Memory B cell (primary cell): ENCODE results near the gene PC.

Experiments used
- ATAC-seq: fragments of 150-1000 bp; cut with Tn5 transposase; 2 replicates; pipeline ENCODE4 v1.10.0; 2021; ENCODE audit warnings: low read depth, mild to moderate bottlenecking, moderate library complexity
- DNase-seq, 2 donors: peaks; one replicate each; pipeline ENCODE4 v3.0.0; 2022; ENCODE audit warnings: low spot score in 2 of 2
- H3K27ac Mint-ChIP-seq: one replicate; pipeline ENCODE4 v1.8.0; 2022; ENCODE audit warnings: mild to moderate bottlenecking, moderate library complexity, mixed read lengths
- H3K27me3 Mint-ChIP-seq: one replicate; pipeline ENCODE4 v1.8.0; 2022; ENCODE audit warnings: mixed read lengths
- H3K36me3 Mint-ChIP-seq: one replicate; pipeline ENCODE4 v1.8.0; 2022; ENCODE audit warnings: mild to moderate bottlenecking, mixed read lengths
- H3K4me1 Mint-ChIP-seq: one replicate; pipeline ENCODE4 v1.8.0; 2022; ENCODE audit warnings: mixed read lengths
- H3K4me3 Mint-ChIP-seq: one replicate; pipeline ENCODE4 v1.8.0; 2022; ENCODE audit warnings: mild to moderate bottlenecking, moderate library complexity, mixed read lengths
- H3K9me3 Mint-ChIP-seq: one replicate; pipeline ENCODE4 v1.8.0; 2022; ENCODE audit warnings: mixed read lengths

Gene PC

GRCh38 chr11:66920978-66921784 lies 37.0 kb downstream of the PC start:
- peaks cover 2% of the 10 kb centered on the region for H3K36me3 Mint-ChIP-seq
- peaks cover 6% of the 10 kb centered on the region for H3K9me3 Mint-ChIP-seq
- ATAC-seq (no peak), DNase-seq (no peak)
- peaks cover 13% of the 10 kb centered on the region for H3K27me3 Mint-ChIP-seq
- H3K4me1 Mint-ChIP-seq, result no peaks in the 10 kb centered on the region
- no peak overlapping the region for H3K27ac Mint-ChIP-seq
- H3K4me3 Mint-ChIP-seq, result no peak overlapping the region

GRCh38 chr11:66919923-66920322 lies 38.3 kb downstream of the PC start:
- H3K36me3 Mint-ChIP-seq, result peaks cover 2% of the 10 kb centered on the region
- no peak overlapping the region for H3K27ac Mint-ChIP-seq
- H3K4me1 Mint-ChIP-seq, result no peaks in the 10 kb centered on the region
- H3K9me3 Mint-ChIP-seq, result peaks cover 6% of the 10 kb centered on the region
- H3K27me3 Mint-ChIP-seq, result peaks cover 17% of the 10 kb centered on the region
- no peak for ATAC-seq
- DNase-seq, result no peak
- no peak overlapping the region for H3K4me3 Mint-ChIP-seq

- H3K4me1 Mint-ChIP-seq, result no peaks in the 10 kb centered on the region
- H3K27me3 Mint-ChIP-seq, result peaks cover 14% of the 10 kb centered on the region
- ATAC-seq (no peak), DNase-seq (no peak)
- peaks cover 1% of the 10 kb centered on the region for H3K9me3 Mint-ChIP-seq
- no peak overlapping the region for H3K27ac Mint-ChIP-seq
- H3K36me3 Mint-ChIP-seq, result no peaks in the 10 kb centered on the region
- no peak overlapping the region for H3K4me3 Mint-ChIP-seq
These were observed 39.4 kb downstream of the PC start for GRCh38 chr11:66918741-66919140.

- Mint-ChIP-seq H3K4me1 (no peaks in the 10 kb centered on the region), H3K27ac (no peak overlapping the region), H3K9me3 (no peaks in the 10 kb centered on the region), H3K4me3 (no peak overlapping the region), H3K36me3 (no peaks in the 10 kb centered on the region), H3K27me3 (peaks cover 10% of the 10 kb centered on the region)
- no peak for DNase-seq
- ATAC-seq, result no peak
These were observed 42.3 kb downstream of the PC start for GRCh38 chr11:66915866-66916265.

GRCh38 chr11:66915046-66915832 lies 42.9 kb downstream of the PC start:
- Mint-ChIP-seq H3K4me3 (no peak overlapping the region), H3K9me3 (no peaks in the 10 kb centered on the region), H3K27ac (no peak overlapping the region), H3K27me3 (peaks cover 12% of the 10 kb centered on the region), H3K36me3 (no peaks in the 10 kb centered on the region), H3K4me1 (no peaks in the 10 kb centered on the region)
- ATAC-seq (no peak), DNase-seq (no peak)

- H3K4me3 Mint-ChIP-seq, result no peak overlapping the region
- DNase-seq, result no peak
These were observed 43.7 kb downstream of the PC start for GRCh38 chr11:66914505-66914904.

GRCh38 chr11:66912911-66913310 lies 45.3 kb downstream of the PC start:
- Mint-ChIP-seq H3K9me3 (no peaks in the 10 kb centered on the region), H3K36me3 (no peaks in the 10 kb centered on the region), H3K4me1 (no peaks in the 10 kb centered on the region), H3K27ac (no peak overlapping the region), H3K4me3 (no peak overlapping the region), H3K27me3 (peaks cover 16% of the 10 kb centered on the region)
- no peak for DNase-seq
- no peak for ATAC-seq

More at GRCh38 chr11:66914505-66914904, 43.7 kb downstream of the PC start:
- ATAC-seq, result no peak
- peaks cover 12% of the 10 kb centered on the region for H3K27me3 Mint-ChIP-seq
- no peak overlapping the region for H3K27ac Mint-ChIP-seq
- no peaks in the 10 kb centered on the region for H3K36me3 Mint-ChIP-seq
- no peaks in the 10 kb centered on the region for H3K9me3 Mint-ChIP-seq
- no peaks in the 10 kb centered on the region for H3K4me1 Mint-ChIP-seq

- no peaks in the 10 kb centered on the region for H3K4me1 Mint-ChIP-seq
These were observed 45.8 kb downstream of the PC start for GRCh38 chr11:66912361-66912760.

GRCh38 chr11:66910669-66911068 lies 47.5 kb downstream of the PC start:
- no peak for DNase-seq
- no peak for ATAC-seq
- H3K9me3 Mint-ChIP-seq, result no peaks in the 10 kb centered on the region
- H3K4me1 Mint-ChIP-seq, result no peaks in the 10 kb centered on the region
- peaks cover 13% of the 10 kb centered on the region for H3K27me3 Mint-ChIP-seq
- no peak overlapping the region for H3K4me3 Mint-ChIP-seq
- no peaks in the 10 kb centered on the region for H3K36me3 Mint-ChIP-seq
- no peak overlapping the region for H3K27ac Mint-ChIP-seq

More at GRCh38 chr11:66912361-66912760, 45.8 kb downstream of the PC start:
- no peaks in the 10 kb centered on the region for H3K9me3 Mint-ChIP-seq
- H3K27me3 Mint-ChIP-seq, result peaks cover 17% of the 10 kb centered on the region
- no peak overlapping the region for H3K4me3 Mint-ChIP-seq
- no peak for ATAC-seq
- no peaks in the 10 kb centered on the region for H3K36me3 Mint-ChIP-seq
- DNase-seq, result no peak
- no peak overlapping the region for H3K27ac Mint-ChIP-seq

- H3K9me3 Mint-ChIP-seq, result no peaks in the 10 kb centered on the region
- DNase-seq, result no peak
These were observed 48.2 kb downstream of the PC start for GRCh38 chr11:66910016-66910415.

GRCh38 chr11:66909181-66909580 lies 49.0 kb downstream of the PC start:
- Mint-ChIP-seq H3K36me3 (no peaks in the 10 kb centered on the region), H3K4me1 (no peaks in the 10 kb centered on the region), H3K4me3 (no peak overlapping the region), H3K27ac (no peak overlapping the region), H3K9me3 (no peaks in the 10 kb centered on the region), H3K27me3 (peaks cover 19% of the 10 kb centered on the region)
- ATAC-seq (no peak), DNase-seq (no peak)

More at GRCh38 chr11:66910016-66910415, 48.2 kb downstream of the PC start:
- Mint-ChIP-seq H3K4me1 (no peaks in the 10 kb centered on the region), H3K27me3 (peaks cover 16% of the 10 kb centered on the region), H3K36me3 (no peaks in the 10 kb centered on the region), H3K4me3 (no peak overlapping the region), H3K27ac (no peak overlapping the region)
- no peak for ATAC-seq

- peaks cover 19% of the 10 kb centered on the region for H3K27me3 Mint-ChIP-seq
- no peaks in the 10 kb centered on the region for H3K4me1 Mint-ChIP-seq
- H3K36me3 Mint-ChIP-seq, result no peaks in the 10 kb centered on the region
- no peaks in the 10 kb centered on the region for H3K9me3 Mint-ChIP-seq
- H3K27ac Mint-ChIP-seq, result no peak overlapping the region
- ATAC-seq (no peak), DNase-seq (no peak)
- no peak overlapping the region for H3K4me3 Mint-ChIP-seq
These were observed 50.2 kb downstream of the PC start for GRCh38 chr11:66907751-66908630.

- Mint-ChIP-seq H3K9me3 (no peaks in the 10 kb centered on the region), H3K4me3 (no peak overlapping the region), H3K4me1 (no peaks in the 10 kb centered on the region), H3K27ac (no peak overlapping the region), H3K27me3 (peaks cover 24% of the 10 kb centered on the region), H3K36me3 (no peaks in the 10 kb centered on the region)
- DNase-seq (no peak), ATAC-seq (no peak)
These were observed 52.0 kb downstream of the PC start for GRCh38 chr11:66906061-66906733.
